GM18498 (cell line): Measurements from ENCODE around the gene ZNF385D.

Source experiments
- ATAC-seq: cut with Tn5 transposase; IDR thresholded peaks from one replicate; pipeline ENCODE4 v1.9.1; 2021; ENCODE audit warnings: mild to moderate bottlenecking, moderate library complexity; ENCODE audit not compliant: unreplicated experiment

The ZNF385D gene

DNA sequence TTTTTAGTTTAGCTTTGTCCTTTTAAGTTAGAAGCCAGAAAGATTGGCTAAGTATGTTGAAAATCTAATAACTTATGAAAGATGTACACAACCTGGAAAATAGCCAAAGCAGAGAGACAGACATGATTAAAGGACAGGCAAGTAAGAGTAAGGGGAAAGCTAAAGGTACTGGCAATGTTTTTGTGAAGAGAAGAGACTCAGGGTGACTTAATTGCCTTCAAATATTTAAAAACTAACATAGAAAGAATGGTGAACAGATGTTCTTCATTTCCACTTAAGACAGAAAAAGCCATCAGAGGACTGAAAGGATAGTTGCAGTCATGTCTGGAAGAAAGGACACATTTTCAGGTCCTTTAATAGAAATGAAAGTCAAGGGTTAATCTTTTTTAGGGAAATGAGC lies 68.8 kb downstream of the ZNF385D start:
- no peak for ATAC-seq

DNA sequence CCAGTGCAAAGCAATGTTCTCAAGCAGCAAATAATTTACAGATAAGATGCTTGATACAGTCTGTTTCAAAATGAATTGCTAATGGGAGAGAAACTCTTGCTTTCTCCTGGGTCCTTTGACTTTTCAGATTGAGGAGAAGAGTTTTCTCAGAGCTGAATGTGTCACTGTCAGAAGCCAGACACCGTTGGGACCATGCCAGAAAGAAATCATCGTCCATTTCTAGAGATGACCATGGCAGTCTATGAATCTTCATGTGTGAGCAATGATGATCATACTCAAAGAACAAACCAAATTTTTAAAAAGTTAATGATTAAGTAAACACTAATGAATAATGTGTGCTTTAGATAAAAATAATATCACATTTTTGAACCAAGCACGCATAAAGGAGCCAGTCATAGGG lies 77.6 kb downstream of the ZNF385D start:
- ATAC-seq: no peak

DNA sequence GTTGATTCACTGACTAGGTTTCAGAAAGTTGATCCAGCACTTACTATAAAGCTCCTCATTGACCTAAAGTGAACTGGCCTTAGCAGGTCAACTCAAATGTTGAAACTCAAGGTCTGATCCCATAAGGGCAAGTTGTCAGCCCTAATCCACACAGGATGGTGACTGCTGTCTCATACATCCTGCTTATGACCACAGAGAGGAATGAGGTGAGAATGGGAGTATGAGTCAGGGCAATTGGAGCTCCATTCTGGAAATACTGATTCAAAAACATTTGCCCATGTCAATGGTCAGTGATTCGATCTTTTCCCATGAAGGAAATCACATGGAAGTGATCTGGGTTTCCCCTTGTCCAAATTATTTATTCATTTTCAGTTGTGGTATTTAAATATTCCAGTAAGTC lies 78.7 kb downstream of the ZNF385D start:
- ATAC-seq: no peak

DNA sequence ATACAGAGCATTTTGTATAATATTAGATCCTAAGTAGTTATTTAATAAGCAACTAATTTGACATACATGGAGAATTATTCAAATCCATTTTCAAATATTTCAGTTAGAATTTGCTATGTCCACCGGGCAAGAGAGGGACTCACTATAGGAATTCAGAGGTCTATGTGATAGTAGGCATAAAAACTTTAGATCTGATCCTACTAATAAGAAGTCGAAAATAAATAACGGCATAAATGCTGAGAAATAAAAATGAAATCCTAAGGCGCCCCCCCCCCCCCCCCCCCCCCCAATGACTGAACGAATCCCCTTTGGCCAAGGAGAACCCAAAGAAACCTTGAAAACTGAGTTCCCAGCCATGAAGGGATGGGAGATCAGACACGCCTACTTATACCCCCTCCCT lies 80.6 kb downstream of the ZNF385D start:
- ATAC-seq: no peak

DNA sequence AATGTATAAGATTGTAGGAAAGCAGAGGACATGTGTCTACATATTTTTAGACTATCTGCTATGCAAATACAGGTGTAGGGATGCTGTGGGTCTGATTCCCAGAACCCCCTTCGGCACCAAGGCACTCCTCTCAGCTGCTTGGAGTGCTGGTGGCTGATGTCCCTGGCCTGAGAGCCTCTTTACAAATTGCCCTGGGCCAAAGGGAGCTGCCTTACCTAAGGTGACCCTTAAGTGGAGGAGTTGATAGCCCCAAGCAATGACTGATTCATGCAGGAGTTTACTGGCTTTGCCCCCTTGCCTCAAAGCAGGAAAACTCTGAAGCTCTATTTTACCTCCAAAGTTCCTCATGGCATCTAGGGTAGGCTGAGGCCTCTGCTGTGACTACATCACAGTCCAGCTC lies 83.0 kb downstream of the ZNF385D start:
- no peak for ATAC-seq

DNA sequence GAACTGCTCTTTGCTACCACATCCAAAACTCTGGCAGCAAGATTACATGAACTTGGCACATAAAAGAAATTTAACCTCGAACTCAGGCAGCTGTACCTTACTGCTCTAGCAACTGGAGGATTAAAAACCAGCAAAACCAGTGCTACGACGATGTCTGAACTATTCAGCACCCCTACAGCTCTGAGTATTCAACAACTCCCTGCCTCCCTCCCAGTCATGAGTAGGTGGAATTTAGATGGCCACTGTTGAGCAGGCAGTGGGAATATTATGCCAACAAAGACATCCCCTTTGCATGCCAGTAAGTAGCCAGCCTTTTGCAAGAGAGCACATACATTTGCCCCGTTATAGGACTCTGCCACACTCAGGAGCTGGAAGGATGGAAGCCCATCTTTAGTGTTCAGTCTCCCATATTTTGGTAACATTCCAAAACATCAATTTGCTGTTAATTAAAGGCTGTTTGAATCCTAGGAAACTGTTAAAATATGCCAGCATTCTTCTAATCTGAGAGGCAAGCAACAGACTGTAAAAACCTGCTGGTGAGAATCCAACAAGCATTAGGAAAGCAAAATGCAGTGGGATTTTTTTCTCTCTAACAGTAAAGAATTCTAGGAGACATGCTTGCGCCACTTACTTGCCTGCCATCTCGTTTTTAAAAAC lies 85.4 kb downstream of the ZNF385D start:
- ATAC-seq: no peak

DNA sequence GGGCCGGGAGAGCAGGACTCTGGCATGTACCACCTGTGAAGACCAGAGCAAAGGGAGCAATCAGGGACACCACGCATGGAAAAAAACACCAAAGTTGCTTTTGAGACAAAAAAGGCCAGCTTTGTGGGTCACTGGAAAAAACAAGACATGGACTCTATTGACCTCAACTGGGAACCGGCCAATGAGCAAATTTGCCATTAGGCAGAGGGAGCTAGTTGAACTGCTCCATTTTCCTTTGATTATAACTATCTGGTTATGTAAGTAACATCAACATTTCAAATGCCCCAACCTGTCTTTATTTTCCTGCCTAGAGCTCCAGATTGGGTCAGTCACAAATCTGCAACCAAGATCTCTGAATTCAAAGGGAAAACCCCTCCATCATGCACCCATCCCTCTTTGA lies 86.0 kb downstream of the ZNF385D start:
- no peak for ATAC-seq

DNA sequence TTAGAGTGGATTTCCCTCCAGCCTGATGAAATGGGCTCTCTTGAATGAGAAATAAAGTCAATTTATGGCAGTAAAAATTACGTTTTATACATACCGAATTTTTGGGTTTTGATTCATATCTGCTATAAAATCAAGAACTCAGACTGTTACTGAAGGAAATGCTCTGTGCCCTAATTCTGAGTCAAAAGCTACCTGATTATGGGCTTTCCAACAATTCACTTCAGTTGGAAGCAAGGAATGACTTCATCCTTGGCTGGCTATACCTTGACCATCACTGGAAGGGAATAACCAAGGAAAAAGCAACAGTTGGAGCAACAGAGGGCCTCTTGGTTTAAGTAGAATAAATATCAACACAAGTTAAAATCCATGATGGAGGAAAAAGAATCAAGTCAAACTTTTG lies 88.6 kb downstream of the ZNF385D start:
- no peak for ATAC-seq

DNA sequence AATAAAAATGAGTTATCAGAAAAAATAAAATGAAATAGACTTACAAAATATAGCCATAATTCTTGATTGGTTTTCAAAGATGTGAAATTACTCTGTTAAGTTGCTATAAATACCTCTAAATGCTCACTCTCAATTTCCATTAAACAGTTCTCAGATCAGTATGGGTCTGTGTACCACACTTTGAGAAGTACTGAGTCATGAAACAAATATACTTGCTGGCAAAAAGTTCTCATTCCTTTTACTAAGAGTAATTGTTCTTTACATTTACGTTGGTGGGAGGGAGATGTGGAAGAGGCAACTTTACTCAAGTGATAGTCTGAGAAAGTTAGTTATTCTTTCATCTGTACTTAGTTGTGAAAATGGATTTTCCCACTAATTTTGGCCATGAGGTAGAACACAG lies 96.3 kb downstream of the ZNF385D start:
- ATAC-seq: no peak

DNA sequence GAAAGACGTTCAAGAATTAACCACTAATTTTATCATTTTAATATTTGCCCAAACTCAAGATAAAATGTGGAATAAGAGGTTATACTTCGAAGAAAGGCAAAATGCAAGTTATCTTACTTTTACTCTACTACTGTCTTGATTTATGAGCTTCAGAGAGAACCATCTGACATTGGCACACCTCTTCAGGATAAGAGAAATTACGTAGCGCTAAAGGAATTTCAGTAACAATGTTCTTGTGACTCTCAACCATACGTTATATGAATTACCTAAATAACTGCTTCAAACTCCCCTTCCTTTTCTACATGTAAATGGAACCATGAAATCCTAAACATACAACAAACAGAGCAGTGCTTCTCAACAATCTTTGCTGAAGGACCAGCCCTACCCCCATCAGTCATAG lies 96.8 kb downstream of the ZNF385D start:
- no peak for ATAC-seq

DNA sequence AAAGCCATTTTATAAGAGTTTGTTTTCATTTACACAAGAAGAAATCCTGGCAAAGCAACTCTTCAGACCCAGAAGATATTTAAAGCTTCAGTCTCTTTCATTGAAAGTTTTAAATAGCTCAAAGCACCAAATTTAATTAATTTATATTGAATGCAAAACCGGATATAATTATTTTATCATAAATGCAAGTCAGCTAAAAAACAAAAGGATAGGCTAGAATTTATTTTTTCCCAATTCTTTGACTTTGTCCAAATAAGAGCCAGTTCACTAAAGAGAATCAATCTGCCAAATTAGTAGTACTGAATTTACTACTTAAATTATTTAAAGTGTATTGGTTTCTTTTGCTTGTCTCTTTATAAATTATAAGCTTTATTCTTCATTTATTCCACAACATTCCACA lies 101.5 kb downstream of the ZNF385D start:
- ATAC-seq: no peak

DNA sequence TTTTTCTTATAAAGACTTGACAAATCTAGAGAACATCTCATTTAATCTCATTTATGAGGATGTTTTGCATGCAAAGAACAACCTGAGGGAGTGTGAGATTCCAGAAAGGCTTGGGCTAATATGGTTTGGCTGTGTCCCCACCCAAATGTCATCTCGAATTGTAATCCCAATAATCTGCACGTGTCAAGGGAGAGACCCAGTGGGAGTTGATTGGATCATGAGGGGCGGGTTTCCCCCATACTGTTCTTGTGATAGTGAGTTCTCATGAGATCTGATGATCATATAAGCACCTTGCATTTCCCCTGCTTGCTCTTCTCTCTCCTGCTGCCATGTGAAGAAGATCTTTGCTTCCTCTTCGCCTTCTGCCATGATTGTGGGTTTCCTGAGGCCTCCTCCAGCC lies 103.0 kb downstream of the ZNF385D start:
- ATAC-seq: no peak

DNA sequence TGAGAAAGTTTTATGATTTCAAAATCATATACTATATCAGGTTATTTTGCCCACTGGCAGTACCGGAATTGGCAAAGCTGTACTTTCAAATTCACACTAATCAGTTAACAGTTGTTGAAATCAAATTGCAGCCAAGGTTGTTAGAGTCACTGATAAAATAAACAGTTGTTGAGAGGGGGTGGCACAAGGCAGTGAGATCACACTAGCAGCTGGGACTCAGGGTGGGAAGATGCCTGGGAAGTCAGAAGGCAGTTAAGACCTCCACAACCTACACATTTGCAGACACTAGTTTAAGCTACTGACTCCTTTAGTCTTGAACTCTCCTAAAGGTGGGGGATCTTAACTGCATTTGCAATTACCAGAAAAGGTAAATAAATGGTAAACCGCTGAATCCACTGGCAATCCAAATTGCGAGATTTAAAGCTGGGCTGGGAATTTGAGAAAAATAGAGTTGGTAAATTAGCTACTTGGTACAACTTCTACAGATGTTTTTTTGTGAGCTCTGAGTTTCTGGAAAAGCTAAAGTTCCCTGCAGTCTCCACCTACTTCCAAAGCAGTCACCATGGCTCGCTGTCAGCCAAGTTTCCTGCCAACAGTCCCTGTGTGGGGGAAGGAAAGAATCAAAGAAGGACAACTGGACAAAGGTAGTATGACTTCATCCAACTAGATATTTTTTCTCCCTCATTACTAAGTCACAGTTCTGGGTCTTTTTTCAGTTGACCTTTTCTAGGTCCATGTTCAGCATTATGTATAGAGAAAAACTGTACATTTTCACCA lies 105.7 kb downstream of the ZNF385D start:
- no peak for ATAC-seq

DNA sequence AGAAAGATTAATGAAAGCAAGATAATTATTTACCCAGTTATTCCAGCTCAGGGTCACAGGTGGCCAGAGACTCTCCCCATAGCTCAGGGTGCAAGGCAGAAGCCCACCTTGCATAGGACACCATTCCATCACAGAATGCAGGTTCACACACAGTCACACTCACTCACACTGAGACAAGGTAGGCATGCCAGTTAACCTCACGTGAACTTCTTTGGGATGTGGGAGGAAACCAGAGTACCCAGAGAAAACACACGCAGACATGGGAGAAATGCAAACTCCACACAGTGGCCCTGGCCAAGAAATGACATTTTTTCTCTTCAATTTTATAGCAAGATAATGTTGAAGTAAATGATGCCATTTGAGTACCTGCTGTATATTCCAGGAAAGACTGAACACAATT lies 106.7 kb downstream of the ZNF385D start:
- no peak for ATAC-seq

DNA sequence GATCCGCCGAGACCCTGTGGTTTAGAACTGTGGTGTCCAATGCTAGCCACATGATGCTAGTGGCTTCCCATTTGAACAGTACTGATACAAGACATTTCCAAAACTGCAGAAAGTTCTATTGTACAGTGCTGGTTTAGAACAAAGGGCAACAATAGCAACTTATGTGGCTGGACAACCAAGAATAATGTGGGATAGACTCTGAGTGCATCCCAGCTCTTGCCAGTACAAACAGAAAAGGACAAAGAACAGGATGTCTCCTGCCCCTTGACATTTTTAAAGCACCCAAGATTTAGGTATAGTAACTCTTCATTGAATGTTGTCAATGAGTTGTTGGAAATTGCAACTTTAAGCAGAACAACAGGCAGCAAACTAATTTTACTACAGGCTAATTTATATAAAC lies 107.3 kb downstream of the ZNF385D start:
- ATAC-seq: no peak

DNA sequence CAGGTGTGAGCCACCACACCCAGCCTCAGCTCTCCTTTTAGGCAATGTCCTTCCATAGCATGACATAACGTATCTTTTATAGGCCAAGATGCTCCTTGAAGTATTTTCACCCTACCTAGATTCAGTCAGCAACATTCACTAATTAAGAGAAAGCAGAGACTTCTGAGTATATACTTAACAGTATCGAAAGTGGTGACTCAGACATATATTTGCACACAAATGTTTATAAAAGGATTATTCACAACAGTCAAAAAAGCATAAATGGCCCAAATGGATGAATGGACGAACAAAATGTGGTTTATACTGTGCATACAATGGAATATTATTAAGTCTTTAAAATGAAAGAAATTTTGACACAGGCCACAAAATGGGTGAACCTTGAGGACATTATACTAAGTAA lies 108.6 kb downstream of the ZNF385D start:
- no peak for ATAC-seq

DNA sequence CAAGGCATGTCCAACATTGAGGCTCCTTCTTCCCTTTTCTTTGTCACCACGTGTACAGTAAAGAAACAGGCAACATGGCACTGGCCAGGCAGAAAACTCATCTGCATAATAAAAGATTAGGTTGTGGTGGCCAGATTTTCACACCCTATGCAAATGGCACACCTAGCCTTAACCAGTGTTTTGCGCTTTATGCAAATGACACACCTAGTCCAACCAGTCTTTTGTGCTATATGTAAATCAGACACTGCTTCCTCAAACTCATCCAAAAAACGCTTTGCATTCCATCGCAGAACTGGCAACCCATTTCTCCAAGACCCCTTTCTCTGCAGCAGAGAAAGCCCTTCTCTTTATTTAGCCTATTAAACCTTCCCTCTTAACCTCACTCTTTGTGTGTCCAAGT lies 109.1 kb downstream of the ZNF385D start:
- no peak for ATAC-seq

DNA sequence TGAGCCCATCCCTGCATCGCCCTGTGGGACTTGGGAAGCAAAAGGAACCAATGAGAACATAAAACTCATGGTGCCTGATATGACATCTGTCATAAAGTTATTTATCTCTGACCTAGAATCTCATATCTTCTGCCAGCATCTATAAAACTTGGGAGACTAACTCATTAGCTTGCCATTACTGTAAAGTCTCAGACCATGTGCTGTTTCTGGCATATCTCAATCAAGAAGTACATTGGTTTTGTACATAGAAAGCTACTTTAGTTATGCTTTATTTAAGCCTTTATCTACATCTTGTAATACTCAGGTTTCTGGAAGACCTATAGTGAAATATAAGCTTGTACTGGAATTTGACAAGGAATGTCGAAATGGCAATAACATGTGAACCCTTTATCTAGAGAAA lies 112.5 kb downstream of the ZNF385D start:
- no peak for ATAC-seq

DNA sequence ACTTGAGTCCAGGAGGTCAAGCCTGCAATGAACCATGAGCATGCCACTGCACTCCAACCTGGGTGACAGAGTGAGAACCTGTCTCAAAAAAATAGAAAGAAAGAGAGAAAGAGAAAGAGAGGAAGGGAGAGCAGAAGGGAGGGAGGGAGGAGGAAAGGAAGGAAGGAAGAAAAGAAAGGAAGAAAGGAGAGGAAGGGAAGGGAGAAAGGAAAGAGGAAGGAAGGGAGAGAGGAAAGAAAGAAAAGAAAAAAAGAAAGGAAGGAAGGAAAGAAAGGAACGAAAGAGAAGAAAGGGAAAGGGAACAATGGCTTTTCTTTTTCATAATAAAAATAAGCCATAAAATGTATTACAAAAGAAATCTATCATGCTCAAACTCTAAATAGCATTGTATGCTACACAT lies 116.9 kb downstream of the ZNF385D start:
- ATAC-seq: no peak

DNA sequence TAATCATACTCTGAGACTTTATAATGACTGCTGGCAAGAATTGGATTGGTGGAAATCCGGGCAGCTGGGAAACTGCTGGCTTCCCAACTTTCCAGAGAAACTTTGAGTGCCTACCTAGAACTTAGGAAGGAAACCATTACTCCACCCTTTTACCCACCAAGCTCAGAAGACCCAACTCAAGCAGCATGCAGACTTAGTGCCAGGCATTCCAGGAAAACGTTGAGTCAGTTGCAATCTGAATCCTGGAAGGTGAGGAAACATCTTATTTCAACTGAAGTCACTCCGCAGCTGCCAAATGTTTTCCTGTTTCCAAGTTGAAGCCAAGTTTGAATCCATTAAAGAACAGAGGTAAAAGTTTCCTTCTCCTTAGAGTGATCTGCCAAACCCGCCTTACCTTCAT lies 126.5 kb downstream of the ZNF385D start:
- ATAC-seq: no peak

DNA sequence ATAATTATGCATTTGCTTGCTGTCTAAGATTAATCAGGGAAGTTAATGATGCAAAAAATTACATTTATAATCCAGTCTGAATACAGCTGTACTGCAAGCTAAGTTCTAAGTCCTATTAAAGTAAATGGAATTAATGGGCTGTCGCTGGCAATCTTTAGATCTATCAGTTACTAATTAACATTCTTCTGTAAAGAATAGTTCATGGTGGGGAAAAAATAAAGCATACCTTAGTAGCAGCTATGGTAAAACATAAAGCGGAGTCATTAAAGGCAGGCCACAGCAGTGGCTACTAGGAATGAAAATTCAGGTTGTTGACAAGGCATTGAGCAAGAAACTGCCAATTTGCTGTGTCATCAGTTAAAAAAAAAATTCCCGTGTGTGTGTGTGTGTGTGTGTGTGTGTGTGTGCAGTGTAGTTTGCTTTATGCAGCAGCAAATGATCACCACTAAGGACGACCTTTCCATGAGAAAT lies 129.8 kb downstream of the ZNF385D start:
- ATAC-seq: no peak

DNA sequence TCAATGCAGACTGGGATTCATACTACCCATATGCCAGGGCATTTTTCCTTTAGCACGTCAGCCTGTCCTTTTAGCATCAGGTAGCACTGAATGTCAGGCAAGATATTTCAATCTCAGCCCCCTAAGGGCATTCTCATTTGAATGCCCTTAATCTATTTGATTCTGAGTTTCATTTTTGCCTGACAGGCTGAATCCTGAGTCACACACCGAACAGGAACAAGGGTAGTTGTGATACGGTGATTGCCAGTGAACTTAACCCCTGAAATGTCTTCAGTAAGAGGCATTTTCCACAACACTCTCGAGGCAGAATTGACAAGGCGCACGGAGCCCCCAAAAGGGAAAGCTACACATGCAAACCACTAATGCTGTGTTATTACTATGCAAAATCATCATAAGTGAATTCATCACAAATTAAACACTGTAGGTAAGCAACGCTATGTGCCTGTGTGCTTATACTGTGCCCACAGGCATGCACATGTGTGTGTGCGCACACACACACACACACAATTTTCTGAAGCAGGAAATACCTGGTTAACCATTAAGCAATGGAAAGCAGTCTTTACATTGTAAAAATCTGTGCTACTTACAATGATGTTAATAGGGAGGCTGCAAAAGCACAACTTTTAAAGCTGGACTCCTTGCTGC lies 130.4 kb downstream of the ZNF385D start:
- no peak for ATAC-seq
